ENCODE data around the gene C1QC.
A peak's percentile ranks its signal among the peaks of the same experiment; 100 is the strongest.

The C1QC gene

GRCh38 chr1:22619252-22619651 is 24.2 kb upstream of the C1QC start:
- no peak for DNase-seq (ENCODE audit: low read depth in 2 of 2)

- no peak for DNase-seq (ENCODE audit: low read depth in 2 of 2)
Measured at GRCh38 chr1:22619798-22620197, 23.6 kb upstream of the C1QC start.

- no peak for DNase-seq (ENCODE audit: low read depth in 2 of 2)
Measured at GRCh38 chr1:22621761-22622160, 21.7 kb upstream of the C1QC start.

- no peak for DNase-seq (ENCODE audit: low read depth in 2 of 2)
Measured at GRCh38 chr1:22625262-22625925, 18.0 kb upstream of the C1QC start.

GRCh38 chr1:22626237-22627157 is 16.9 kb upstream of the C1QC start:
- DNase-seq (ENCODE audit: low read depth in 2 of 2), result no peak

- DNase-seq (ENCODE audit: low read depth in 2 of 2), result no peak
Measured at GRCh38 chr1:22627331-22627730, 16.1 kb upstream of the C1QC start.

GRCh38 chr1:22628698-22629444 is 14.6 kb upstream of the C1QC start:
- no peak for DNase-seq (ENCODE audit: low read depth in 2 of 2)

GRCh38 chr1:22629886-22630285 is 13.5 kb upstream of the C1QC start:
- DNase-seq (ENCODE audit: low read depth in 2 of 2), result no peak

GRCh38 chr1:22633697-22634463 is 9.6 kb upstream of the C1QC start:
- no peak for DNase-seq (ENCODE audit: low read depth in 2 of 2)

GRCh38 chr1:22635436-22635835 is 8.0 kb upstream of the C1QC start:
- no peak for DNase-seq (ENCODE audit: low read depth in 2 of 2)

- DNase-seq (ENCODE audit: low read depth in 2 of 2), result no peak
Measured at GRCh38 chr1:22636353-22636752, 7.1 kb upstream of the C1QC start, which contains the start of gene C1QA. TSS of gene C1QA (plus strand) at chr1:22636628. CDS start at chr1:22637617, 989 bp downstream.

- no peak for DNase-seq (ENCODE audit: low read depth in 2 of 2)
Measured at GRCh38 chr1:22636927-22637326, 6.5 kb upstream of the C1QC start.

GRCh38 chr1:22637907-22638445 is 5.5 kb upstream of the C1QC start:
- no peak for DNase-seq (ENCODE audit: low read depth in 2 of 2)

- no peak for DNase-seq (ENCODE audit: low read depth in 2 of 2)
Measured at GRCh38 chr1:22638476-22639234, 4.8 kb upstream of the C1QC start.

- no peak for DNase-seq (ENCODE audit: low read depth in 2 of 2)
Measured at GRCh38 chr1:22639286-22639685, 4.1 kb upstream of the C1QC start.

- no peak for DNase-seq (ENCODE audit: low read depth in 2 of 2)
Measured at GRCh38 chr1:22641247-22641646, 2.2 kb upstream of the C1QC start.

- peak; percentile 61 to 66 for DNase-seq (ENCODE audit: low read depth in 2 of 2)
Measured at GRCh38 chr1:22641906-22642636, 1.4 kb upstream of the C1QC start.

GRCh38 chr1:22643928-22644327 is 495 bp downstream of the C1QC start:
- no peak for DNase-seq (ENCODE audit: low read depth in 2 of 2)

GRCh38 chr1:22645931-22646330 is 2.5 kb downstream of the C1QC start:
- DNase-seq (ENCODE audit: low read depth in 2 of 2), result no peak

- DNase-seq (ENCODE audit: low read depth in 2 of 2), result no peak
Measured at GRCh38 chr1:22646384-22646783, 3.0 kb downstream of the C1QC start.

All from activated CD4-positive, alpha-beta T cell treated with anti-CD3 and anti-CD28 coated beads for 24 hours (primary cell).